ENCODE results near the gene ADCY3.
A peak's percentile ranks its signal among the peaks of the same experiment; 100 is the strongest.
"Not testable (repeated sequence)": the region's sequence is repeated elsewhere in the genome, so short reads cannot be mapped to it uniquely, and the experiment has no call there.

The ADCY3 gene

GRCh38 chr2:24805811-24806660 is 114.0 kb downstream of the ADCY3 start:
- DNase-seq, result not testable (repeated sequence)

GRCh38 chr2:24800487-24800886 is 119.5 kb downstream of the ADCY3 start:
- not testable (repeated sequence) for DNase-seq

- no peak for DNase-seq
Measured at GRCh38 chr2:24797644-24798043, 122.4 kb downstream of the ADCY3 start.

DNA sequence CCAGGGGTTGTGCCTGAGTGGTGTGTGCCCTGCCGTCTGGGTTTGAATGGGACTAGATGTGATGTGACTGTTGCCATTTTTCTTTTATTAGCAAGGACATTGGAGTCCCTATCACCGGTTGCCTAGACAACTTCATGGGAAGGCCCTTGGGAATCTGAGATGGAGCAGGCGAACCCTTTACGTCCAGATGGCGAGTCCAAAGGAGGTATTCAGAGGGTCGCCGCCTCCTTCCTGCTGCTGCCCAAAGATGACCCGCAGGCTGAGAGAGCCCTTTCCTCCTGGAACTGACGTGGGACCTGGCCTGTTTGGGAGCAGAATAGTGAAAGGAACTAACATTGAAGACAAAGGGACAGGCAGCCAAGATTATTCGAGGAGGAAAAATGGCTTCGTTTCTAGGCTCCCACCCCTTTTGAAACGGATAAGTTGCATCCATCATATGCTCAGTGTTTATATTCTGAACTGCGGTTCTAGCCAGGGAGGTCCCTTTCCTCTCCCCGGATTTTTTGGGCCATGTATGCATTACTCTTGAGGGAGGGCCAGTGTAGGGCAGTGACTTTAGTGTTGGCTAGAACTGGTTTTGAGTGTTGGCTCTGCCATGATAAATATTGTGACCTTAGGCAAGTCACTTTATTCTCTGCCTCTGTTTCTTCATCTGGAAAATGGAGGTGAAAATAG is 126.1 kb downstream of the ADCY3 start:
- DNase-seq, result no peak

DNA sequence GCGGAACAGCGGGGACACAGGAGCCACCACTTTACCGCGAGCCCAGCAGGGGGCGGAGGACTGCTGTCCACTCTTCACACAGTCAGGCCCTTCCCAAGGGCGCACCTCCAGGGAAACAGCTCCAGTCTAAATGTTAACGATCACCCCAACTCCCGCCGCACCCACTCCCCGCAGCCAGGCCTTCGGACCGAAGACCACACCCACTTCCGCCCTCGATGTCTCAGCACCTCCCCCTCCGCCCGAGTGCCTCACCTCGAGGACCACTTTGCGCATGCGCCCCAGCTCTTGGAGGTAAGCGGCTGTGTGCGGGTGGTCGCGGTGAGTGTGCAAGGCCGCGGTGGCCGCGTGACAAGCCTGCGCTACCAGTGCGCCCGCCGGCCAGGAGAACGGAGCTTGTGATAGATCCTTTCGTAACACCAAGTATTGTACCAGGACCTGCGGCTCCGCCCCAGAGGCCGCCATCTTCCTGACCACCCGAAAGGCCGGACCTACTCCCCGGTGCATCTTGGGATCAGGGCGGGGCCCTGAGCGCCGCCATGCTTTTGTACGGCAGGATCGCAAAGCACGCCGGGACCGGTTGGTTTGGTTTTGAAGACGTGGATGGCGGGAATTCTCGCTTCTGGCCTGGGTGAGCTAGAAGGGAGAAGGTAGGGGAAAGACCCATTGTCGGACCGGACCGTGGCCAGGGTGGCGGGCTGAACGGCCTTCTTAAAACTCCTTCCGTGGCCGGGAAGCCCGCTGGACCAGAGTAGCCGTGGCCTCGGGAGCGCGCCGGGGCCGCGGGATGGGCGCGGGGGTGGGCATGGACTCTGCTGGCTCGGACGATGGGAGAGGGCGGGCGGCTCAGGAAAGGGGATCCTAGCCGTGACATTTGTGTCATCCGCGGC is 126.9 kb downstream of the ADCY3 start, which contains the start of the genes CENPO and PTRHD1:
CENPO (plus strand) TSS at position 552 of the 887 bp plus-strand sequence. CDS start 495 bp downstream, outside the sequence.
PTRHD1 (minus strand) TSS at position 518 of the 887 bp plus-strand sequence; CDS start at position 504, 14 bp downstream.
- peak; percentile 98 for DNase-seq

GRCh38 chr2:24792542-24792873 is 127.5 kb downstream of the ADCY3 start:
- no peak for DNase-seq

- no peak for DNase-seq
Measured at GRCh38 chr2:24791452-24791851, 128.6 kb downstream of the ADCY3 start.

GRCh38 chr2:24788816-24789215 is 131.2 kb downstream of the ADCY3 start:
- DNase-seq, result no peak

GRCh38 chr2:24787532-24787931 is 132.5 kb downstream of the ADCY3 start:
- DNase-seq, result no peak

GRCh38 chr2:24785671-24786321 is 134.2 kb downstream of the ADCY3 start:
- DNase-seq, result no peak

DNA sequence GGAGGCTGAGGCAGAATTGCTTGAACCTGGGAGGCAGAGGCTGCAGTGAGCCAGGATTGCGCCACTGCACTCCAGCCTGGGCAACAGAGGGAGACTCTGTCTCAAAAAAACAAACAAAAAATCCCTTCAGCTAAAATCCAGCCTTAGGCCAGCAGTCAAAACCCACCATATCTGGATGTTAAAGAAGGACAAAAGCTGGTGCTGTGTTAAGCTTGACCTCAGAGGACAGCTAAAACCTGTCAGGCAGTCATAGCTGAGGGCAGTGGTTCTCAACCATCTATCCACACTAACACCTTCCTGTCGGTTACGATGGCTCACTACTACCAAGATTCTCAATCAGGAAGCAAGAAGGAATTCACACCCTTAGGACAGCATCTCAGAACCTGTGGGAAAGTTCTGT is 136.4 kb downstream of the ADCY3 start:
- no peak for DNase-seq

GRCh38 chr2:24779116-24779515 is 140.9 kb downstream of the ADCY3 start:
- DNase-seq, result no peak

- no peak for DNase-seq
Measured at GRCh38 chr2:24774373-24774772, 145.7 kb downstream of the ADCY3 start.

DNA sequence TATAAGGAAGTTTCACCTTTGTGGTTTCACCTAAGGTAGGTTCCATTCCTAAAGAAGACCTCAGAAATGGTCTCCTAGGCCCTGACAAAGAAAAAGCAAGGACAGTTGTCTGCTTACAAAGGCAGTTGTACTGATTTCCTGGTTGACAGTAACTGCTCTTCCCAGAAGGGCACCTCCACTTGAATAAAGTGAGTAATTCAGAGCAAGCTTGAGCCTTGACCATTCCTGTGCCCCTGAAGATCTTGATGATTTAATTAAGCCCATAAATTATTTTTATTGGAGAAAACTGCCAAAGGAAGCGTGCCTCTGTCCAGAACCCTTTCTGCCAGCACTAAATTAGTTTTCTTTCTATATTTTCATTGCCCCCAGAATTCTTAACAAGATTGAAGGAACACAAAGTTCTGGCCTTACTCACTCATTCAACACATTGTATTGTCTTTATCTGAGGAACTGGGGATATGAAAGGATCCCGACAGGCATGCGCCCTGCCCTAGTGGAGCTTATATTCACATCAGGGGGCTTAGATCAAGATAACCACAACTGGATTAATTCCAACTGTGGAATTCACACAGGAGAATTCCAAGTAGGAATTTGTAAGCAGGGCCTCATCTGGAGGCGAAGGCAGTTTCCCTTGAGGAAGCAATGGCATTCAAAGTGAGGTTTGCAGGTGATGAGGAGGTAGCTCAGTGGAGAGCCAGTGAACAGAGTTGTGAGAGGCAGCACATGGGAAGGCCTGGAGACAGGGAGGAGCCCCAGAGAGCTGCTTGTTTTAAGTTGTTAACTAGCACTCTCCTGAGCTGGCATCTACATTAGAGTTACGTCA is 148.1 kb downstream of the ADCY3 start:
- DNase-seq, result no peak

- DNase-seq, result no peak
Measured at GRCh38 chr2:24771061-24771460, 149.0 kb downstream of the ADCY3 start.

All from femur (tissue), 1 donor.